SK-N-SH treated with all-trans-retinoic acid at 6 μM for 48 hours (cell line): Measurements from ENCODE around the gene ALS2.

Source experiments
- ARNTL ChIP-seq: fragments of 450-650 bp; formaldehyde crosslinking; IDR thresholded peaks from 2 replicates; pipeline ENCODE4 v1.5.0; 2020; ENCODE audit warnings: low read depth, mild to moderate bottlenecking, moderate library complexity, borderline replicate concordance
- CREB5 ChIP-seq: fragments of 250-450 bp; sonication (Bioruptor Pico); IDR thresholded peaks from 2 replicates; pipeline ENCODE4 v1.5.1; 2020; ENCODE audit warnings: low read depth, mild to moderate bottlenecking, moderate library complexity
- CSDC2 ChIP-seq: fragments of 250-450 bp; sonication (Bioruptor Pico); IDR thresholded peaks from 2 replicates; pipeline ENCODE4 v1.5.0; 2020; ENCODE audit warnings: mild to moderate bottlenecking, moderate library complexity
- ESRRG ChIP-seq: fragments of 250-450 bp; sonication (Bioruptor Pico); IDR thresholded peaks from 2 replicates; pipeline ENCODE4 v1.6.1; 2021; ENCODE audit warnings: mild to moderate bottlenecking
- PATZ1 ChIP-seq: fragments of 250-450 bp; sonication (Bioruptor Pico); IDR thresholded peaks from 2 replicates; pipeline ENCODE4 v1.8.0; 2020; ENCODE audit warnings: mild to moderate bottlenecking, moderate library complexity, borderline replicate concordance
- POU6F1 ChIP-seq: fragments of 250-450 bp; sonication (Bioruptor Pico); IDR thresholded peaks from 2 replicates; pipeline ENCODE4 v1.8.0; 2021; ENCODE audit warnings: low read depth, mild to moderate bottlenecking, moderate library complexity, borderline replicate concordance
- RARB ChIP-seq: fragments of 250-450 bp; sonication (Bioruptor Pico); IDR thresholded peaks from 2 replicates; pipeline ENCODE4 v1.8.0; 2021; ENCODE audit warnings: mild to moderate bottlenecking, moderate library complexity
- TCF4 ChIP-seq: fragments of 250-450 bp; sonication (Bioruptor Pico); IDR thresholded peaks from 2 replicates; pipeline ENCODE4 v1.8.0; 2021; ENCODE audit warnings: mild to moderate bottlenecking, moderate library complexity, borderline replicate concordance
- ZFP3 ChIP-seq: fragments of 250-450 bp; sonication (Bioruptor Pico); IDR thresholded peaks from 2 replicates; pipeline ENCODE4 v1.5.0; 2020; ENCODE audit warnings: mild to moderate bottlenecking, moderate library complexity
- ZNF565 ChIP-seq: fragments of 450-650 bp; formaldehyde crosslinking; conservative IDR thresholded peaks from 2 replicates; pipeline ENCODE4 v1.5.0; 2020; ENCODE audit warnings: low read depth, mild to moderate bottlenecking, moderate library complexity
- ZNF70 ChIP-seq: fragments of 450-650 bp; formaldehyde crosslinking; IDR thresholded peaks from 2 replicates; pipeline ENCODE4 v1.5.0; 2020; ENCODE audit warnings: mild to moderate bottlenecking, moderate library complexity

- TF ChIP-seq PATZ1 (CRISPR knock-in tag) = no peak
- TF ChIP-seq ARNTL (CRISPR knock-in tag) = no peak
- no peak for TF ChIP-seq POU6F1 (CRISPR knock-in tag)
- TF ChIP-seq ZFP3 (CRISPR knock-in tag) = no peak
- no peak for TF ChIP-seq CREB5
- no peak for TF ChIP-seq ZNF70 (CRISPR knock-in tag)
- TF ChIP-seq CSDC2 (CRISPR knock-in tag) = no peak
- TF ChIP-seq ZNF565 (CRISPR knock-in tag) = no peak
- TF ChIP-seq RARB (CRISPR knock-in tag) = no peak
- TF ChIP-seq ESRRG (CRISPR knock-in tag) = no peak
- no peak for TF ChIP-seq TCF4 (CRISPR knock-in tag)
These were observed 3.8 kb upstream of the ALS2 start for GRCh38 chr2:201784563-201784962.
